ENCODE measurements around the gene GLE1.
"Not testable (repeated sequence)": the region's sequence is repeated elsewhere in the genome, so short reads cannot be mapped to it uniquely, and the experiment has no call there.

GLE1 gene

DNA sequence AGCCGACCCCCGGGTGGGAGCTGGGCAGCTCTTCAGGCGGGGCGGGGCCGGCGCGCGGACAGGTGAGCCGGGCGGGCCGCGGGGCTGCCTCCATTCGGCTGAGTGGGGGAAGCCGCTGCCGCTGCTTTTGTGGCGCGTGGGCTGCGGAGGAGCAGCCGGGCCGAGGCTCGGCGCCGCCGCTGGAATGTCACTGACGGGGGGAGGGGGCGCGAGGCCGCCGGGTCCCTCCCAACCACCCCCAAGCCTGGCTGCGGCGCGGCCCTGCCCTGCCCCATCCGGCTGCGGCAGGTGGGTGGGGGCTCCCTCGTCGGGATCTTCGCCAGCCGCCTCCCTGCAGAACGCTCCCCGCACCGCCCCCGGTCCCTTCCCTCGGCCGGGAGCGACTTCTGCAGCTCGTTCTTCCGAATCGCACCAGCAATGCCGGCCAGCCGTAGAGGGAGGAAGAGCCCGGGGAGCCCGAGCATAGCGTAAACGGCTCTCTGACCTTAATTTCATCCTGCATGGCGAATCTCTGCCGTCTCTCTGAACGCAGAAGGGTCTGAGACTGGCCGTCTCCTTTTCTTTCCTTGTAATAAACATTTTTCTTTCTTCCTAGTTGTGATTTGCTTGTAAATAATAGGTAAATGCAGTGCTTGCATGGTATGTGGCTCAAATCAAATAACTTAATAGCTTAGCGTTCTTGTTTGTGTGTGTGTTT is 48.4 kb downstream of the GLE1 start:
- DNase-seq: peak; percentile 80

DNA sequence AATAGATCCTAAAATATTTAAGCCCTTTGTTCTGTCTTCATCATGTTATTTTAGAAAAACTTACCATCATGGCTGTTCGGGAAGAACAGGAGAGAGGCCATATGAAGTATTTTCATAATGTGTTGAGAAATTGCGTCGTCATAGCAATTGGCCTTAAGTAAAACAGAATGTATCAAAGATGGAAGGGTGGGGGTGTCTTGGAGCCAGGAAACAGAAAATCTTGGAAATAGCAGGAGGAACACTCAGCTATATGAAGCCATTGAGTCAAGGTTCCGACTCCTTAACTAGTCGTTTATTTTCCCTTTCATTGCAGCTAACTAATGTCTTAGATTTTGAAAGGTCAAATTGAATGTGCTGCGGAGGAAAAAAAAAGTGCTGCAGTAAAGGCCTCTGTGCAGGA is 49.2 kb downstream of the GLE1 start:
- DNase-seq: peak; percentile 17

DNA sequence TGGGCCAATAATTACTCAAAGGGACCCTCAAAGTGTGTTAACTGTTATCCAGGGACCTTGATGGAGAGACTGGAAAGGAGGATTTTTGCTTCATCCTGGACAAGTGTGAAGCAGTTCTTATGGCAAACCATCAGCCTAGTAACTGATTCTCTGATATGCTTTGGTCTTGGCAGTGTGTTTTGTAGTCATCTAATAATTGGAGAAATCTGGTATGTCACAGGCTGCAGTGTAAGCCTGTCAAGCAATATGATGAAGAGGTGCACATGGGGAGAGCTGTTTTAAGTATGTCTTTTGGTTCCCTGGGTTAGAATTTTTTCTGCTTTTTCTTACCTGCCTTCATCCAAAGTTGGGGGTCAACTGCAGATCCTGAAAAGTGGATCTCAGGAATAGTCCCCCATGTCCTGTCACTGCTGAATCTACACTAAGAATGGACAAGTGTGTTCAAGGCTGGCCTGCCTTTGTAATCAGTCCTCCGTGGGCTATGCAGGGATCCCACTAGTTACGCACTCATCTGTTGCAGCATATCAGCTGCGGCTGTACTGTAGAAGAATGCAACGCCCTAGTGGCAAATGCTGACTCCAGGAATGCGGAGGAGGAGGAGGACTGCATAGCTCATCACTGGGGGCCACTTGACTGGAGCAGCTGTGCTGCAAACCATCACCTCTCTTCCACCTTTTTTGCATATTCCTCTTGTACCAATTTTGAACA is 49.8 kb downstream of the GLE1 start:
- no peak for DNase-seq

DNA sequence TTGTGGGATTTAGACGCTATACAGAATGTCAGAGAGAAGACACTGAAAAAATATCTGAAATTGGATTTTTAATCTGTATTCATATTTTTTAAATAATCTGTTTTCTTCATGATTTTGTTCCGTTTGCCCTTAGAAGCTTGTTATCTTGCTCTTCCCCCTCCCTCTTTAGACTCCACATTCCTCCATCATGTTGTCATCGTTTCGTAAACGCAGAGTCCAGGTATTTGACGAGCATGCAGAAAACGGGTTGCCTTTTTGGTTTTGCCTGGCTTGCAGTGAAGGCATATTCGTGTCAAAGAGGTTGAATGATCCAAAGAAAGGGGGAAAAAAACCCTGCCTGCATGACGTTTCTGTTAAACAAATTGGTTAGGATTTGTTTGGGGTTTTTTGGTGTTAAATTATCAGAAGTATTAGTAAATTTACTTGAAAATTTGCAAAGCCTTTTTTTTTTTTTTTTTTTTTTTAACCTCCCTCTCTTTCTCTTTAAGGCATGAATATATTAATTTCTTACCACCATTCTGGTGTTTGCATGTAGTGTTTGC is 50.7 kb downstream of the GLE1 start:
- DNase-seq: peak; percentile 17

- DNase-seq: no peak
These were observed 51.8 kb downstream of the GLE1 start for GRCh38 chr9:128556276-128556675.

DNA sequence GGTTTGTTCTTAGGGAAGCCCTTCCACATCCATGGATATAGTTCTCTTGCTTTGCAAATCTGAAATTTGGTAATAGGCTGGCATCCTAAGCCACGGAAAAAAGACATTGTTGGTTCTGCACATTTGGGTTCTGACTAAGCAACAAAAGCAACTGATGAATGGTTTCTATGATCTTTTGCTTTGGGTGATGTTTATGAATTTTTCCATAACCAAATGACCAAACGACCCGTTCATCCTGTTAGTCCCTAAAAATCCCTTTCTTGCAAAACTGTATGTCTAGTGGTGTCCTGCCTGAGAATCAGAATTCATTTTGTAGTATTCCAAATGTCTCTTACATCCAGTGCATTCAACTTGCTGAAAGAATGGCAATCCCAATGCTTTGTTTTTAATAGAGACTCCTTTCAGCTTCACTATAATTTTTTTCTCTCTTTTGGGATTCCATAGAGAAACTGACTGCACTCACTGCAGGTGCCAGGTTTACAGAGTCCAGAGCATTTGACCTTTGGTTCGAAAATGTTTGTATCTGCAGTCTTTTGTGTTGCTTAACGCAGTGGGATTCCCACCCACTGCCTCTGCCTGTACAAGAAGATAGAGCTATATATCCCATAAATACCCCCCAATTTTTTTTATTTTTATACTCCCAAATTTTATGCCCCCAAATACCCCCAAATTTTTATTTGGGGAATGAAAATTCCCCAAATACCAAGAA is 52.6 kb downstream of the GLE1 start:
- DNase-seq: no peak

GRCh38 chr9:128558431-128559310 is 54.2 kb downstream of the GLE1 start:
- DNase-seq: no peak

GRCh38 chr9:128565578-128565977 is 61.1 kb downstream of the GLE1 start:
- DNase-seq: no peak

DNA sequence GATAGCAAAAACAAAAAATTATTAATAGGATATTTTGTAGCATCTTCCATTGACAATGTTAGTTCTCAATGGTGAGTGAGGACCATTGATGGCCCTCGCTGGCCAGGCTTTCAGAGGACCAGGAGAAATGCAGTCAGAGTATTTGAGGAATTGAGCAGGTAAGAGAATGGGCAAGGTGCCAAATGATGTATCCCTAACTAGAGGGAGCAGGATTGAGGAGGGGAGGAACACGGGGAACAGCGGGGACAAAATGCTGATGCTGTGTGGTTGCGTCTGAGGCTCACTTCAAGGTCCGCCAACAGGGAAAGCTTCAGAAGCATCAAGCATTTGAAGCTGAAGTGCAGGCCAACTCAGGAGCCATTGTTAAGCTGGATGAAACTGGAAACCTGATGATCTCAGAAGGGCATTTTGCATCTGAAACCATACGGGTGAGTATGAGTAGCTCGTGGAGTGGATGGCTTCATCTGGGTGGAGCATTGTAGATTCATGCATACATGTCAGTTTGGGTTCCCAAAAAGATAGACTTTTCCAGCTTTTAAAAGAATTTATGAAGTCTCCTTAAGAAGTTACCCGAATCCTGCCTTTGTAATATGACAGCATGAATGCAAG is 64.1 kb downstream of the GLE1 start:
- DNase-seq: peak; percentile 56

DNA sequence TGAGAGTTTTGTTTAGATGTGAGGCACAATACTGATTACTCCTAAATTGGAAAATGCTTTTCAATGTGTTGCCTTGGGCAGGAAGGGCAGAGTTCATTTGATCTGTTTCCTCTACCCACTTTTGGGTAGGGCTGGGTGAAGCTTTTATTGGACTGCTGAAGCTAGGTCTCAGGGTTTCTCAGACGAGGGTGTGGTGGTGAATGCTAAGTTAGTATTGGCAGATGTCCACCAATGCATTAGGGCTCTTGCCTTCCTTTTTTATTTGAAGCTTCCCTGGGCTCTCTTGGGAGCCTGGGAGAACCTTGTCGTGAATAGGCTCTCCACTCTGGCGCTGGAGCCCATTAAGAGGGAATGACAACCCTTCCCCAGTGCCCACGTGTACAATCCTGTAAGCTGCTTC is 71.0 kb downstream of the GLE1 start:
- DNase-seq: no peak

- no peak for DNase-seq
These were observed 71.4 kb downstream of the GLE1 start for GRCh38 chr9:128575916-128576315.

DNA sequence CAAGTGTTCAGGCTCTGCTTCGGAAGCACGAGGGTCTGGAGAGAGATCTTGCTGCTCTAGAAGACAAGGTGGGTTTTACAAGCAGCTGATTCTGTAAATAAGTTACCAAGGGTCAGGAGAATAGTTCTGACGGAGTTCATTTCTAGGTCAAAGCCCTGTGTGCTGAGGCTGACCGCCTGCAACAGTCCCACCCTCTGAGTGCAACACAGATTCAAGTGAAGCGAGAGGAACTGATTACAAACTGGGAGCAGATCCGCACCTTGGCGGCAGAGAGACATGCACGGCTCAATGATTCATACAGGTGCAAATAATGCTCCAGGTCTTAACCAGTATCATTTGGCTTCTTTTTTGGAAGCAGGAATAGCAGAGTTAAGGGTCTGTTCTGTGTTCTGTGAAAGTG is 72.7 kb downstream of the GLE1 start:
- no peak for DNase-seq

DNA sequence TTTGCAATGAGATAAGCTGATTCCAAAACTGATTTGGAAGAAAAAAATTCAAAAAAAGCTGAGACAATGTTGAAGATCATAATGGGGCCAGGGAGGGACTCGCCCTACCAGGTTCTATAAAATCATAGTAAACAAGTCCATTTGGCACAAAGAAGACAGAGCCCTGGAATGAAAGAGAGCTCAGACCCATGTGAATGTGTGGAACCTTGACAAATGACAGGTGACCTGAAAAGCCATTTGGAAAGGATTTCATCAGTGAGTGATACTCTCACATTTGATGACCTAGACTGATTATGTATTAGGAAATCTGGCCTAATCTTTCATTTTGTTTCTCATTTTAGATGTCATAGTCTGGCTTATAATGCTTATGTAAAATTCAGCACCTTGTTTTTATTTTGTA is 74.7 kb downstream of the GLE1 start:
- DNase-seq: no peak

GRCh38 chr9:128580731-128581130 is 76.2 kb downstream of the GLE1 start:
- no peak for DNase-seq

DNA sequence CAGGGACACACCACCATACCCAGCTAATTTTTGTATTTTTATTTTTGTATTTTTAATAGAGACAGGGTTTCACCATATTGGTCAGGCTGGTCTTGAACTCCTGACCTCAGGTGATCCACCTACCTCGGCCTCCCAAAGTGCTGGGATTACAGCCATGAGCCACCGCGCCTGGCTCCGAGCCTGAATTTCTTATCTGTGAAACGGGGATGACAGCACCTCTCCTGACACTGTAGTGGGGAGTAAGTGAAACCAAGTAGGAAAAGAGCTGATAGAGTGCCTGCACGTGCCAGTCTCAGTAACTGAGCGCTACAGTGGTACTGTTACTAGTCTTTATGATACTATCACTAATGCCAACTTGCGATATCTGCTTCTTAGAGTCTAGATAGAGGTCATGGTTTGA is 80.6 kb downstream of the GLE1 start:
- DNase-seq: not testable (repeated sequence)

GRCh38 chr9:128586934-128587333 is 82.4 kb downstream of the GLE1 start:
- DNase-seq: not testable (repeated sequence)

- no peak for DNase-seq
These were observed 82.9 kb downstream of the GLE1 start for GRCh38 chr9:128587453-128587852.

DNA sequence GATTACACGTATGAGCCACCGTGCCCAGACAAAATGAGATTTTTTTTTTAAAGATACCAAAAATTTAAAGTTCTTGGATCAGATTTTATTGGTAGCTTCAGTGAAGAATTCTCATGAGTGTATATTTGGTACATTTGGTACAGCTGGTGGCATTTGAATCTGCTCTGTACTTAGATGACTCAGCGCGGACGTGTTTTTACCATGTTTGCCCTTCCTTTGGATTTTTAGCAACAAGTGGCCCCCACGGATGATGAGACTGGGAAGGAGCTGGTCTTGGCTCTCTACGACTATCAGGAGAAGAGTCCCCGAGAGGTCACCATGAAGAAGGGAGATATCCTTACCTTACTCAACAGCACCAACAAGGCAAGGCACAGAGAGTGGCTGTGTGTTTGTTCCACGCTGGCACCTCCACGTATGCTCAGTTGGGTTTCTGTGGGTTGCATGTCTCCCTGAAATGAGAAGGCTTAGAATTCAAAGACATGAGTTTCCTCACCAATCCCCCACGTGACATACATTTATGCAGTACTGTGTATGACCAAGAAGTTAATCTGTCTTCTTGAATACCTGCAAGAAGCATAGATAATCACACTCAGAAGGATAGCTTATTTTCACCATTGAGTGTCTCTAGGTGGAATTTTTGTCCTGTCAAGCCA is 84.2 kb downstream of the GLE1 start:
- no peak for DNase-seq

Measured in DMS53 (cell line).